ENCODE results near the gene TTLL5. TPM values are rescaled to one million over a fixed set of nuclear protein-coding genes. Genes with fewer than 3 reads are reported as not detected.

The TTLL5 gene
- total RNA-seq, 2 donors from 2014 or later: 14.6 to 15.3 TPM

DNA sequence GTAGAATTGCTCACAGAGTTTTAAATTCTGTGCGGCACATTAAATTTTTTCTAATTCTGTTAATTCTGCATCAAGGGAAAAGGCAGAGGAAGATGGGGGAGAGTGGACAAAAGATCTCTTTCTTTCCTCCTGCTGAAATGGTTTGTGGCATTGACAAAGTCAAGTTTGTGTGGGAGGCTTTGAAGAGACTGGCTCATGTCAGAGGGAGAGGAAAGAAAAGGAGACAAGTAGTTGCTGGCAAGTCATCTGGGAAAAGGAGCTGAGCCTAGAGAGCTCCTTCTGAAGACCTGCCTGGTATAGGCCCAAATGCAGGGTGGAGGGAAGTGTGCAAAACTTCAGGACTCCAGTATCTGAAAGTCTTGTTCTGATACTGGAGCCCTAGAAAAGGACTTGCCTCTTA is 36.3 kb downstream of the TTLL5 start:
- ATAC-seq (replicated peaks in 1 of 2) (no peak), DNase-seq (no peak)
- no peaks in the 10 kb centered on the region for H3K27me3 Mint-ChIP-seq (ENCODE audit: low read depth)
- H3K4me3 Mint-ChIP-seq: no peak overlapping the region
- H3K9me3 Mint-ChIP-seq: peaks cover 2 to 3% of the 10 kb centered on the region in 2 donors
- peaks cover 14 to 19% of the 10 kb centered on the region in 2 donors for H3K36me3 Mint-ChIP-seq (ENCODE audit: insufficient read depth in 2 of 2)
- H3K4me1 Mint-ChIP-seq (ENCODE audit: low read depth): no peaks in the 10 kb centered on the region
- no peak overlapping the region for H3K27ac Mint-ChIP-seq

DNA sequence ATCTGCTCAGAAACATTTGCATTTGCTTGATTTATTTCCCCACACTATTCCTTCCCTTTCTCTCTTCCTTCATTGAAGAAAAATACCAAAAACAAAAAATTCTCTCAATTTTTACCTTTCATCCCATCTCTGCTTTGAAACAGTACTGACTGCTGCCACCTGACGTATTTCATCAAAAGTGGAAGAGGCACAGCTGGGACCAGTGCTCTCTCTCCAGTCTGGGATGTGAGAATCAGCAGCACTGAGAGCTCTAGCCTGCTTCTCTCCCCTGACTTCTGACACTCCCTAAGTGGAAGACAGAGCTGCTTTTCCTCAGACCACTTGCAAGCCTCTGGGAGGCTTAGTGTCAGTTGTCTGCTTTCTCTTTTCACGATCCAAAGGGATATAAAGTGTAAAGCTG is 36.9 kb downstream of the TTLL5 start:
- no peak for ATAC-seq (replicated peaks in 1 of 2)
- Mint-ChIP-seq H3K36me3 (ENCODE audit: insufficient read depth in 2 of 2) (peaks cover 10 to 13% of the 10 kb centered on the region in 2 donors), H3K27ac (no peak overlapping the region), H3K4me3 (no peak overlapping the region), H3K4me1 (ENCODE audit: low read depth) (no peaks in the 10 kb centered on the region), H3K9me3 (peaks cover 0 to 2% of the 10 kb centered on the region in 2 donors), H3K27me3 (ENCODE audit: low read depth) (no peaks in the 10 kb centered on the region)
- DNase-seq: no peak

DNA sequence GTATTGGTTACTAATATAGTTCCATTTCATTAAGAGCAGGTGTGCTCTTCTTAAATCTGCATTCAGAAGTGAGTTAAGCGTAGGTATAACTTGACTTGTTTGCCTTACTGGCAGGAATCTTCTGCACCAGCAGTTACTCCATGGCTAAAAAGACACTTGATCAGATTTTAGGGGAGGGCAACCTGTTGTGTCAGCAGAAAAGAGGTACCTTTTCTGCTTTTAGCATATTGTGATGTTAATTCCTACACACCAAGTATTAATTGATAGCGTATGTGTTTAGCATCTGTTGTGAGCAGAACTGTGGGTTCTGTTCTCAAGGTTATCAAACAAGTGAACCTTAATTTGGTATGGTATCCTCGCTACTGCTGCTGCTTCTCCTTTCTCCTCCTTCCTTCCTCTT is 38.3 kb downstream of the TTLL5 start:
- Mint-ChIP-seq H3K4me1 (ENCODE audit: low read depth) (no peaks in the 10 kb centered on the region), H3K9me3 (peaks cover 0 to 2% of the 10 kb centered on the region in 2 donors), H3K4me3 (no peak overlapping the region), H3K36me3 (ENCODE audit: insufficient read depth in 2 of 2) (peaks cover 6 to 8% of the 10 kb centered on the region in 2 donors), H3K27me3 (ENCODE audit: low read depth) (no peaks in the 10 kb centered on the region), H3K27ac (no peak overlapping the region)
- no peak for ATAC-seq (replicated peaks in 1 of 2)
- DNase-seq: no peak

DNA sequence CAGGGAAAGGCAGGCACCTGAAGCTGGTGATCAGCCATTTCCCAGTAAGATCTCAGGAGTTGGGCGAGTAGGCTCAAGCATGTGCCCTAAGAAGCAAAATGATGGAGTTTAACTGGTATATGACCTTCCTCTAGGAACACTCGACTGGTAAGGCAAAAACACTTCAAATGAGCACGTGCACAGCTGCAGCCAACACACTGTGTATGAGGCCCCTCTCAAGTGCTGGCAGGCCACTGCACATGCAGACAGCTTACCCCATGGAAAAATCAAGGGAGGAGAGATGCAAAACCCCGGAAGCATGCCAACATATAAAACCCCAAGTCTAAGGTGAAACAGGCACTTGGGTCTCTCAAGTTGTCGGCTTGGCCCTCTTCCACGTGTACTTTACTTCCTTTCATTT is 39.2 kb downstream of the TTLL5 start:
- DNase-seq (no peak), ATAC-seq (replicated peaks in 1 of 2) (no peak)
- no peaks in the 10 kb centered on the region for H3K27me3 Mint-ChIP-seq (ENCODE audit: low read depth)
- H3K4me1 Mint-ChIP-seq (ENCODE audit: low read depth): peaks cover 5% of the 10 kb centered on the region
- no peaks in the 10 kb centered on the region for H3K9me3 Mint-ChIP-seq
- H3K36me3 Mint-ChIP-seq (ENCODE audit: insufficient read depth in 2 of 2): peaks cover 3 to 5% of the 10 kb centered on the region in 2 donors
- no peak overlapping the region for H3K4me3 Mint-ChIP-seq
- no peak overlapping the region for H3K27ac Mint-ChIP-seq

DNA sequence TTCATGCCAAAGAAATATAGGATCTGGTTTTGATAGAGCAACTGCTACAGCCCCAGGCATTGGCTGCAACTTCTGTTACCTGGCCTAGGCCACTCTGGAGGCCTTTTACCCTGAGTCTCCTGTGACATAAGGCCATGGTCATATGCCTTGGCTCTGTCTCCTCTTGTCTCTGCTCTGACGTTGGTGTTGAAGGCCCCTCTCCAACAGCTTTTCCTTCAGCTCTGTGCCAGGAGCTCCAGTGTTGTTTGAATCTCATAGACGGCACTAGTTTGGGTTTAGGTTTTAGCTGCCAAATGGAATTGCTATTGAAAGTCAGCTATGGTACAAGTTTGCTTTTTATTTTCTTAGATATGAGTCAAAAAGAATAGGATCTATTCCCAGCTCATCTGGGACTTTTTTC is 41.1 kb downstream of the TTLL5 start:
- H3K4me3 Mint-ChIP-seq: no peak overlapping the region
- H3K27me3 Mint-ChIP-seq (ENCODE audit: low read depth): no peaks in the 10 kb centered on the region
- ATAC-seq (replicated peaks in 1 of 2) (no peak), DNase-seq (no peak)
- H3K27ac Mint-ChIP-seq: no peak overlapping the region
- H3K4me1 Mint-ChIP-seq (ENCODE audit: low read depth): peaks cover 5% of the 10 kb centered on the region
- peaks cover 2% of the 10 kb centered on the region in 2 donors for H3K36me3 Mint-ChIP-seq (ENCODE audit: insufficient read depth in 2 of 2)
- no peaks in the 10 kb centered on the region for H3K9me3 Mint-ChIP-seq

DNA sequence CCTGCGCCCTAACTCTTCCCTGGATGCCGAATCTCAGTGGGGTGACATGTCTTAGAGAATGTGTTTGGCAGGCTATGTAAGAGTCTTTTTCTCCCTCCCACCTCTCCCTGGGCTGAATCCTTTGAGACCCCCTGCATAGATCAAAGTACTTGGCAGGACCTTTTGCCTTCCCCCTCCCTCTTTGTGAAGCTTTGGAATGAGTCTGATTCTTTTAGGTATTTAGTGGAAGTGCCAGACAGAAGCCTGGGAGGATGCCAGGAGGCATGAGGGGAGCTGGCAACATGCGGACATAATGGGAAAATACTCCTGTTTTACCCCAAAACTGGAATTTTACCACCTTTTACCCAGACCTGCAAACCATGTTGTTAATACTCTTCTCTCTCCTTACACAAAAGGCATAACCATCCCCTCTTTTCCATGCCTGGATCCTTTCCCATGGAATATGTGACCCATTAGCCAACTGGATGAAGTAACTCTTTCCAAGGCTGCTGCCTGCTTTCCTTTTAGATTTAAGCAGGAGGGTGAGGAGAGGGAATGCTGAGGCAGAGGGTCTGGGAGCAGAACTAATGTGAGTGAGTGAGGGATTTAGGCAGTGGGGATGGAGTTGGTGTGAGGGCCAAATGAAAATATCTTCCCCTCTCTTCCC is 41.7 kb downstream of the TTLL5 start:
- H3K36me3 Mint-ChIP-seq (ENCODE audit: insufficient read depth in 2 of 2): peaks cover 2% of the 10 kb centered on the region in 2 donors
- ATAC-seq (replicated peaks in 1 of 2): no peak

DNA sequence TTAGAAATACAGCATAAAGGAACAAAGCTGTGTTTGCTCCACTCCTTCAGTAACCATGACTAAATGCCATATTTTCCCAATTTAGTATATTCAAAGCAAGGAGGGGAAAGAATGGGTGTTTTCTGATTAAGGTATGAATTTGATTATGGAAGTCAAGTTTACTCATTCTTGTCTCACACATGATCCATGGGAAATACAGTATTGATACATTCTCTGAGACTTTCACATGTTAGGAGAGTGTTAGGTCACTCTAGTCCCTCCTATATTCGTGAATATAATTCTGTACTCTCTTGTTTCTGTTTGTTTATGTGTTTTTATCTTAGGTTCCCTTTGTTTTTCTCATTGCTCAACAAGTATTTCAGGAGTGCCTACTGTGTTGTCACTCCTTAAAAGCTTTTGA is 42.4 kb downstream of the TTLL5 start:
- Mint-ChIP-seq H3K9me3 (no peaks in the 10 kb centered on the region), H3K4me3 (no peak overlapping the region), H3K4me1 (ENCODE audit: low read depth) (peaks cover 5% of the 10 kb centered on the region), H3K27ac (no peak overlapping the region), H3K27me3 (ENCODE audit: low read depth) (no peaks in the 10 kb centered on the region), H3K36me3 (ENCODE audit: insufficient read depth in 2 of 2) (peaks cover 2% of the 10 kb centered on the region in 2 donors)
- ATAC-seq (replicated peaks in 1 of 2) (no peak), DNase-seq (no peak)

More for the DNA sequence above, 41.7 kb downstream of the TTLL5 start:
- Mint-ChIP-seq H3K4me3 (no peak overlapping the region), H3K9me3 (no peaks in the 10 kb centered on the region), H3K4me1 (ENCODE audit: low read depth) (peaks cover 5% of the 10 kb centered on the region), H3K27me3 (ENCODE audit: low read depth) (no peaks in the 10 kb centered on the region), H3K27ac (no peak overlapping the region)
- DNase-seq: no peak

DNA sequence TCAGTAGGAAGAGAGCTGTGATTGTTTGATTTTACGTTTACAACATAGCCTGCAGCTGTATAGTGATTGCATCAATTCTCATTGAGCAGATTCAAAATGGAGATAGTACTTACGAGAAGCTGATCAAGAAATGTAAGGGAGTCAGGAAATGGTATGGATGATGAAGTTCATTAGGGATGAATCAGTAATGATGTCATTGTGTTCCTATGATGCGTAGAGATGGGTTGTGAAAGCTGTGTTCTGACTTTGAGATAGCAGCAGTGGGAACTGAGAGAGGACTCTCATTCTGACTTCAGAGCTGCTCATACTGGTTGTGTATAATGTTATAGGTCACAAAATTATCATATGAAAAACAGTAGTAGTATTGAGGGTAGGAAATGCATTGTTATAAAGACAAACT is 44.0 kb downstream of the TTLL5 start:
- Mint-ChIP-seq H3K36me3 (ENCODE audit: insufficient read depth in 2 of 2) (peaks cover 0 to 2% of the 10 kb centered on the region in 2 donors), H3K4me3 (no peak overlapping the region), H3K27me3 (ENCODE audit: low read depth) (no peaks in the 10 kb centered on the region), H3K4me1 (ENCODE audit: low read depth) (peaks cover 5% of the 10 kb centered on the region), H3K27ac (peak overlapping the region; percentile 17), H3K9me3 (no peaks in the 10 kb centered on the region)
- DNase-seq: no peak
- ATAC-seq (replicated peaks in 1 of 2): peak in 1 of 2 donors; percentile 90

DNA sequence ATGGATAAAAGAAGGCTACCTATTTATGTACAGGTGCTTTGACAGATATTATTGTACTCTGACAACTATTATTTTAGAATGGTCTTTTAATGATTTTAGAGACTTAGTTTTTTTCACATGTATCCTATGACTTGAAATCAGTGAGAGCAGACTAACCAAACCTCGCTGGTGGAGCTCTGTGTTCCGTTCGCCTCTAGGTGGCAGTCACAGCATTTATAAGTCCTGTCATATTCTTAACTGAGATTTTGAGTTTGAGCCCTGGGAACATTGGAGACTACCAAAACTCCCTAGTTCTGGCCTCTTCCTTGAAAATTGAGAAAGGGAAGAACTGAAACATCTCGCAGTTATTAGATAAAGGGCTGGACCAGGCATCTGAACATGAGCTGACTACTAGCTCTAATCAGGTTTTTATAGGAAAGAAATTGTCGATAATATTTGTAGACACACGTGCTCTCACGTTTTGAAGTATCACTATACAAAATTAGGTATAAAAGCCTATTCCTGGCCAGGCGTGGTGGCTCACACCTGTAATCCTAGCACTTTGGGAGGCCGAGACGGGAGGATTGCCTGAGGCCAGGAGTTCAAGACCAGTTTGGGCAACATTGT is 48.3 kb downstream of the TTLL5 start:
- Mint-ChIP-seq H3K9me3 (no peaks in the 10 kb centered on the region), H3K36me3 (ENCODE audit: insufficient read depth in 2 of 2) (no peaks in the 10 kb centered on the region), H3K27me3 (ENCODE audit: low read depth) (no peaks in the 10 kb centered on the region), H3K4me3 (no peak overlapping the region), H3K4me1 (ENCODE audit: low read depth) (peaks cover 5% of the 10 kb centered on the region), H3K27ac (no peak overlapping the region)
- DNase-seq: peak; percentile 63 to 66
- peak; percentile 52 to 64 for ATAC-seq (replicated peaks in 1 of 2)

DNA sequence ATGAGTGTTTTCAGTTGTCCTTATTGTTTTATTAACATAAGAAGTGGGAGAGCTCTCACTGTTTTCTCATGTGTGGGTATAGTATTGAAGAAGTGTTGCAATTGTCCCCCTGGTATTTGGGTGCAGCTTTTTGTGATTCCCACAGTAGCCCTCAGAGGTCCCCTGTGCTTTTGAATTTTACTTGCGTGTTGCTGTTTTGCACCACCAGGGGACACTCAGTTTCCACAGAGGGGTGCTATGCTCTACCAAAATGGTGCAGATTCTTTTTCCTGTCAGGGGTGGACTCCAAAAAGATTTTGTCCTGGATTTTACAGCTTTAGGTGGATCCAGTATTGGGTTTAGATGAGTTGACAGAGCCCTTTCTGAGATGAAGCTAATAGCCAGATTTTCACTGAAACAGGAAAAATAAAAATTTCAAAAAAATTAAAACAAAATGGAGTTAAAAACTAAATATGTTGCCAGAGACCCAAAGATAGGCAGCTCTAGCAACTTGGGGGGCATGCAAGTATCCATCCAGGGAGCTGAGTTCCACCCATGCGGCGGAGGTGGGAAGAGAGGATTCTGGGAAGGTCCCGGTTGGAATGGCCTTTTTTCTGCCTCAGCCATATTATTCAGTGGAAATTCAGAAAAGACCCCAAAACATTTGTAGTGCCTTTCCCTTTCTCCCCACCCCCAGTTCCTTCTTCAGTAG is 50.2 kb downstream of the TTLL5 start:
- peak in 1 of 2 donors; percentile 50 for ATAC-seq (replicated peaks in 1 of 2)
- no peaks in the 10 kb centered on the region for H3K9me3 Mint-ChIP-seq

DNA sequence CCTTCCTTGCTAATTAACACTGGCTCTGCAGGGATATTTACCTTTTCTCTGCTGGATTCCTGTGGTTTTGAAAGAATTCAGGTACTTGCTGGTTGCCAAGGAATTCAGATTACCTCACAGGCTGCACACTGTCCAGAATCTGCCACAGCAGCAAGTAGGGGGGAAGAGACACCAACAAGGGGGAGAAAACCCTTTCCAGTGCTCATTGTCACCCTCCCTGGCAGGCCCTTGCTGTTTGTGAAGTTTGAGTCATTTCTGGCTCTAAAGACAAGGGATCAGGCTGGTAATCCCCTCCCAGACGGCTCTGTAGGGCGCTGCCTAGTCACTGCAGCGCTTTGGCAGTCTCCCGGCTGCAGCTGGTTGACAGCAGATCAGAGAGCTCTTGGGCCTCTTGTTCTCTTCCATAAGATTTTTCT is 50.8 kb downstream of the TTLL5 start:
- H3K4me3 Mint-ChIP-seq: no peak overlapping the region
- no peaks in the 10 kb centered on the region for H3K4me1 Mint-ChIP-seq (ENCODE audit: low read depth)
- DNase-seq: peak; percentile 4 to 21
- no peaks in the 10 kb centered on the region for H3K9me3 Mint-ChIP-seq
- no peaks in the 10 kb centered on the region for H3K27me3 Mint-ChIP-seq (ENCODE audit: low read depth)
- H3K27ac Mint-ChIP-seq: no peak overlapping the region
- peak; percentile 51 to 76 for ATAC-seq (replicated peaks in 1 of 2)
- H3K36me3 Mint-ChIP-seq (ENCODE audit: insufficient read depth in 2 of 2): no peaks in the 10 kb centered on the region

More for the DNA sequence above, 50.2 kb downstream of the TTLL5 start:
- no peaks in the 10 kb centered on the region for H3K36me3 Mint-ChIP-seq (ENCODE audit: insufficient read depth in 2 of 2)
- no peak overlapping the region for H3K27ac Mint-ChIP-seq
- H3K4me3 Mint-ChIP-seq: no peak overlapping the region
- no peaks in the 10 kb centered on the region for H3K4me1 Mint-ChIP-seq (ENCODE audit: low read depth)
- no peaks in the 10 kb centered on the region for H3K27me3 Mint-ChIP-seq (ENCODE audit: low read depth)
- DNase-seq: peak; percentile 23

DNA sequence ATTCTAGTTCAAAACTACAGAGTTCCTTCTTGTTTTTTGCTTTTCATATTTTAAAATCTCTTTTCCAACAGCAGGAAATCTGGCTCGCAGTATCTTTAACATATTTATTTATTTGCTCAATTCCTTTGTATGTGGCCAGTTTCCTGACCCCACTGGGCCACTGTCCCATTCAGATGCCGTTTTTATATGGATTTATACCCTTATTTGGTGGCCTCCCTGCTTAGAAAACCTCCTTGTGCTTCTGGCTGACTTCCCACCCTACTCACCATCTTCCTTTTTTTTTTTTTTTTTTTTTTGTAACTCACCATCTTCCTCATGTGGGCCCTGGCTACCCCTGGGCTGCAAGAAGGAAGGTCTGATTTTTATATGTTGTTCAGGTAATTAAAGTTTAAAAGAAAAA is 53.9 kb downstream of the TTLL5 start:
- Mint-ChIP-seq H3K27ac (no peak overlapping the region), H3K27me3 (ENCODE audit: low read depth) (no peaks in the 10 kb centered on the region), H3K4me3 (no peak overlapping the region), H3K36me3 (ENCODE audit: insufficient read depth in 2 of 2) (no peaks in the 10 kb centered on the region), H3K4me1 (ENCODE audit: low read depth) (no peaks in the 10 kb centered on the region), H3K9me3 (no peaks in the 10 kb centered on the region)
- no peak for ATAC-seq (replicated peaks in 1 of 2)
- DNase-seq: no peak

DNA sequence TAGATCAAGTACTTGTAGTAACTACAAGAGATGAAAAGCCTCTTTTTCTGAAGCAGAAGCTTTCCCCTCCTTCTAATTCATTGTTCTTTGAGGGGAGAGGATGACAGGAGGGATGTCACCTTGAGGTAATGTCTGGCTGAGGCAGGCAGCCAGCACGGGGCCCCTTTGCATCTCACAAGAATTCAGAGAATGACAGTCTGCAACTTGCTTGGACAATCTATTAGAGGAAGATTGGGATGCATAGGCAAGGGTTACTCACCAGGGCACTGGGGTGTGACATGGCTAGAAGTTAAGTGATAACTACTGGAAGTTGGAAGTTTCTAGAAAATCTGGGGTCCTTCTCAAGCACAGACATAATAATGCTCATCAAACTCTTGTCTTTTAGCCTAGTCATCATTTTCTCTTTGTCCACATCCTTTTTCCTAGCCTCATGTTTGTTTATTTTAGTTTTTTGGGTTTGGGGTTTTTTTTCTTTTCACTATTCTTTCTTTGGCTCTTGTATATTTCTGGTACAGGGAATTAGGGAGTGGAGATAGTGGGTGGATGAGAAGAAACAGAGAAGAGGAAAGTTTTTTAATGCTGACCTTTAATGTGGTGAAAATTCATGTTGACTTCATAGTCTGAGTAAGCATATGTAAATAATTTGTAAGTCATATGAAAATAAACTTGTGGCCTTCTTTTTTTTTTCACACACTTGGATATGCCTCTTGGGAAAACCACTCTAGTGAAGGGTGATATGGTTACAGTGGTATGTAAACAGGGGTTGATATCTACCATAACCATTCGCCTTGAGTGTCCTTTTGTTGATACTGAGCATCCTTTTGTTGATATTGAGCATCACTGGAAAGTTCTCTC is 55.1 kb downstream of the TTLL5 start:
- H3K4me3 Mint-ChIP-seq: no peak overlapping the region
- no peaks in the 10 kb centered on the region for H3K4me1 Mint-ChIP-seq (ENCODE audit: low read depth)
- DNase-seq (no peak), ATAC-seq (replicated peaks in 1 of 2) (no peak)
- no peaks in the 10 kb centered on the region for H3K27me3 Mint-ChIP-seq (ENCODE audit: low read depth)
- peaks cover 0 to under 1% of the 10 kb centered on the region in 2 donors for H3K36me3 Mint-ChIP-seq (ENCODE audit: insufficient read depth in 2 of 2)
- no peak overlapping the region for H3K27ac Mint-ChIP-seq
- H3K9me3 Mint-ChIP-seq: no peaks in the 10 kb centered on the region
